HG02610 (cell line): ENCODE results near the gene SPATA2.

Experiments used
- ATAC-seq: cut with Tn5 transposase; IDR thresholded peaks from one replicate; pipeline ENCODE4 v1.9.1; 2021; ENCODE audit warnings: mild to moderate bottlenecking, moderate library complexity; ENCODE audit not compliant: unreplicated experiment

Gene SPATA2

GRCh38 chr20:49887251-49888211 is 27.8 kb downstream of the SPATA2 start:
- no peak for ATAC-seq

DNA sequence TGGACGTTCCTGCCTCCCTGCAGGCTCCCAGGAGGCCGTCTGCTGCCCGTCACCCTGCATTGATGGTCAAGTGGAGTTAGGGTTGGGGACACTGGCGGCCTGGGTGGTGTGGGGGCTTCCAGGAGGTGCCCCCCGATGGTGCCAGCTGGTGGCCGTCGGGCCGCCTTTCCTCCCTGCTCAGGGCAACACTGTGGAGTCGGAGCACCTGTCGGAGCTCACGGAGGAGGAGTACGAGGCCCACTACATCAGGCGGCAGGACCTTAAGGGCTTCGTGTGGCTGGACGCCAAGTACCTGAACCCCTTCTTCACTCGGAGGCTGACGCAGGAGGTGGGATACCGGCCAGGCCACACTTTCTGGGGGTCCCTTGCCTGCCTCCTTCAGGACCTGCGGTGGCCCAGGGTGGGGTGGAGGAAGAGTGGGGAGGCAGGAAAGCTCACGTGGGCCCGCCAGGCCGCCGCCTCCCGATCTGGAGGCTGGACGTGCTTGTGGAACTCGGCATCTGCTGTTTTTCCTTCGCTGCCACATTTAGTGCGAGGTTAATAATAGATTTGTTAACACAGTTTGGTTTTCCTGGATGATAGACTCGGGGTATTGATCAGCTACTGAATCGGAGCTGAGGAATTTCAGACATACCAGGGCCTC is 28.6 kb downstream of the SPATA2 start:
- no peak for ATAC-seq

GRCh38 chr20:49885558-49886332 is 29.6 kb downstream of the SPATA2 start:
- ATAC-seq: no peak

DNA sequence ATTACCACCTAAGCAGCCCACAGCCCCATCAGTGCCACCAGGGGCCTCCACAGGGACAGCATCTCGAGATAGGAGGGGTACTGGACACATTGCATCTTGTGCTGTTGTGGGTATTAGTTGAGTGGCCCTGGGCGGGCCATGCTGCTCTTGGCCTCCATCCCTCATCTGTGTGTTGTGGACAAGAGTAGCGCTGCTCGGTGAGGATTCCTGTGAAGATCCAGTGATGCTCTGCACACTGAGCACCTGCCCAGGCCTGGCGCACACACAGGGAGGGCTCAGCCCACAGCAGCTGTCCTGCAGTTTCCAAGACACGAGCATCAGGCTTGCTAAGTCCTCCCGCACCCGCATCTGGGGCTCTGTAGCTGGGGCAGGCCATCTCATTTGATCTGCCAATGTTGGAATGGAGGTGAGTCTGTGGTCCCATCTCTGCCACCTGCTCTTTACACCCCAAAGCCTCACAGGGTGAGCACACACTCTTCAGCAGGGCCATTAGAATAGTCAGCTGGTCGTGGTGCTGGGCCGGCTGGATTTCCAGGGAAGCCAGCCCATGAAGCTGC is 32.0 kb downstream of the SPATA2 start:
- no peak for ATAC-seq

GRCh38 chr20:49882171-49882970 is 33.0 kb downstream of the SPATA2 start:
- no peak for ATAC-seq

GRCh38 chr20:49880724-49881445 is 34.4 kb downstream of the SPATA2 start:
- ATAC-seq: no peak

GRCh38 chr20:49880177-49880576 is 35.2 kb downstream of the SPATA2 start:
- ATAC-seq: no peak

DNA sequence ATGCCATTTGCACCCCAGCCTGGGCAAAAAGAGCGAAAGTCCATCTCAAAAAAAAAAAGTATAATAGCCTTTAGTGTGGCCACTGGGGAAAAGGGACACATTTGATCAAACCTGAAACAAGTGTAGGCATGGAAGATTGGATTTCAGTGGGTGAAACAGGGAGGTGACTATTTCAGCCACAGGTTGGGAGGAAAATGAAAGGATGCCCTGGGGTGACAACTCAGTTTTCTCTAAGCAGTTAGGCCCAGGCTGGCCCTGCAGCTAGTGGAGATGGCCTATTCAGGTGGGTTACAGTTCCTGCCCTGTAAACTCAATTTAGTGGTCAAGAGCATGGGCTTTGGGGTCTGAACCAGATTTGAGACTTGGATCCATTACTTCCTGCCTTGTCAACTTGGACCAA is 36.4 kb downstream of the SPATA2 start:
- no peak for ATAC-seq

DNA sequence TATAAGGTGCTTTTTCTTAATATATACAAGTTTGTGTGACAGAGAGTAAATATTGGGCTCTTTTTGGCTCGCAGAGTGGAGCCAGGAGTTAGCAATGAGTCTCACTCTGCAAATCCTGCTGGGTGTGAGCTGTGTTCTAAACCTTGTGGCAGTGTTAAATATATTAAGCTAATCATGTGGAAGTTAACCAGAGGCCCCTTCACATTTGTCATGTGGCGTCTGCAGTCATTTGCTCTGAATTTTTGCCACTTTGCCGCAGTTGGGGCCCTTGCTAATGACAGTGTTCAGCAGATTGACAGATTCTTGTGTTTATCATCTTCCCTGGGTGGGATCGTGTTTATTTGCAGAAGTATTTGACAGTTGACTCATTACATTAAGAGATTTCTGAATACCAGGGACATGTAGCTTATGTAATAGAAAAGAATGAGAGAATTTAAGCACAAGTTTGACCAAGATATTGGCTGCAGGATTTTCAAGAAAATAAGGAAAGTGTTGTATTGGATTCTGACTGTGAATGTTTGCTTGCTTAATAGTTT is 37.9 kb downstream of the SPATA2 start:
- no peak for ATAC-seq

DNA sequence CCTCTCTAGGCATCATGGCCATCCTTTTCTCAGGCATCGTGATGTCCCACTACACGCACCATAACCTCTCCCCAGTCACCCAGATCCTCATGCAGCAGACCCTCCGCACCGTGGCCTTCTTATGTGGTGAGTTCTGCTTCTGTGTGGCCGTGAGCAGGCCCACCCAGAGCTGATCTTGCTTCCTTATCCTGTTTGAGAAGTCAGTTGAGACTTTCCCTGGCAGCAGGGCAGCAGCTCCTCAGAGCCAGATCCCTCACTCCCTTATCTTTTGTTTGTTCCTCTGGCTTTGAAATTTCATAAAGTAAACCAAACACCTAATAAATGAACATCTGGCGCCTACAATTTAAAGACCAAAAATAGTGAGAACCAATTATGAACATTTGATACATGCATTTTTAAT is 40.6 kb downstream of the SPATA2 start:
- no peak for ATAC-seq

DNA sequence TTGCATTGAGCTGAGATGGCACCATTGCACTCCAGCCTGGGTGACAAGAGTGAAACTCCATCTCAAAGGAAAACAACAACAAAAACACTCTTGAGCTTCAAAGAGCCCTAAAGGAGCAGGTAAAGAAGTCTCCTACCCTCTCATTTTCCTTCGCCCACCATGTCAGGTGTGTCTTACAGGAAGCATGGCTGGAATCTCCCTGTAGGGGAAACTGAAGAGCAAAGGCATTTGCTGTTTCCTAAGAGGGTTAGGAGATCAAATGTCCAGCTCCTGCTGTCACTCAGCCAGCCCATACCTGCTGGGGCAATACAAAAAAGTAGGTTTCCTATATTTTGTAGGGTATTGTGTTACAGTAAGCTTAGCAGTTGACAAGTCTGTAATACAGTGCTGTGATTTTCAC is 43.3 kb downstream of the SPATA2 start:
- no peak for ATAC-seq

DNA sequence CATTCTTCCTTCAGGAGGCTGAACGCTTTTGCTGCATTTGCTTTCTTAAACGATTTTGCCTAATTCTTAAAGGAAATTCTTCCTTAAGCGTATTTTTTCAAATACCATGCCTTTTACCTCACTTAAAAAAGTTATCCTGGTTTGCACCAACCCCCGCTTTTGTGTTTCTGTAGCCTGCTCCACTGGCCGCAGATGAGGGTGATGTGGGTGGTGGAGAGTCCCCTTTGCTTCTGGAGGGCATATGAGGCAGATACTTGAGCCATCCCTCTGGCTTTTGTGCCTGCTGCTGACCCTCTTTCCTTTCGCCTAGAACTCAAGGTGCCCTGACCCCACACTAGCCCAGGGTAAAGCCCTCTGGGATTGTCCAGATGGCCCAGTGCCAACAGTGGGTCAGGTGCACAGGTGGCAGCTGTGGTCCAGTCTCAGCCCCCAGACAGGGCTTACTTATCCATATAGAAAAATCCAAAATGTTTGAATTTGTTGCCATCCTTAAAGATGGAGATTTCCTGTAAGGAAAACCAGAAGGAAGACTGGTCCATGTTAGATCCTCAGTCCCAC is 43.9 kb downstream of the SPATA2 start:
- no peak for ATAC-seq

DNA sequence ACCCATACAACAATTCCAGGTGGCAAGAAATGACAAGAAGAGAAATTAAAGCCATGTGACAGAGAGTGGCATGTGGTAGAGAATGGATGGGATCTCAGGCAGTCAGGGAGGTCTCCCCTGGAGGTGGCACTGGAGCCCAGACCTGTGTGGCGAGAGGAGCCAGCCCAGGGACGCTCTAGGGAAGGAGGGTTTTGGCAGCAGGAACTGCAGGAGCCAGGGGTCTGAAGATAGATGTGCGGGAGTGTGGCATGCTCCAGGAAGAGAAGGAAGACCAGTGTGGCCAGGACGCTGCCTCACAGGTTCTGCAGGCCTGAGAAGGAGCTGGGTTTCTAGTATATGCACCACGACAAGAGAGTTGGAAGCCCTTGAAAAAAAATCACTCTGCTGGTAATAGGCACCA is 45.1 kb downstream of the SPATA2 start:
- ATAC-seq: no peak

GRCh38 chr20:49868964-49869363 is 46.4 kb downstream of the SPATA2 start:
- no peak for ATAC-seq

- no peak for ATAC-seq
Measured at GRCh38 chr20:49868538-49868937, 46.8 kb downstream of the SPATA2 start.

DNA sequence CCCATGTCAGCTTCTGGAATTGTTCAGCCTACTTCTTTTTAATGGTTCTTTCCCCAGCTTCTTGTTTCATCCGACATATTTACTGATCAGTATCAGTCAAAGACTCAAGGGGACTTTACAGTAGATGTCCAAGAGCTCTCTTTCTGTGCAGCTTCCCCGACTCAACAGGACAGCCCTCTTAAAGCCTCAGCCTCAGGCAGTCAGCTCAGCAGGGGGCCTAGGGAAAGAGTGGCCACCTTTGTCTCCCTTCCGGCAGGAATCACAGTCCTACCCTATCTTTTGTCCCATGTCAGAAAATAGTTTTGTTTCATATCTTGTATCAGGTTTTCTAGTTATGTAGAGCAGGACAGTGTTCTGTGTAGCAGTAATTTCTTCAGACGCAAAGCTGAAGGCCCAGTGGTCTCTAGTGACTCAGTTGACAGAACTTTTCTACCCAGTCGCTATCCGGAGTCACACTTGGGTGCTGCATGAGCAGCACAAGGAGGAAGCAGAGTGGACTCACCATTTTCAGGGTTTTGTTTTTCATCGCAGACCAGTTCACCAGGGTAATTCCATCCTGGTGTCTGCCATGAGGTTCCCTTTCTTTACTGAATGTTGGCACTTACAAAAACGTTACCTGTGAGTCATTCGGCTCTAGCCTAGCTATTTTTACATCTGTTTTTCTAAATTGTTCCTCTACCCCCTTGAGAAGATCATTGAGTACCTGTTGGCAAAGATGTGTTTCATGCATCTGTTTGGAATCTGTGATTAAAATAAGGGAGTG is 47.7 kb downstream of the SPATA2 start:
- no peak for ATAC-seq

- no peak for ATAC-seq
Measured at GRCh38 chr20:49866051-49866450, 49.3 kb downstream of the SPATA2 start.

DNA sequence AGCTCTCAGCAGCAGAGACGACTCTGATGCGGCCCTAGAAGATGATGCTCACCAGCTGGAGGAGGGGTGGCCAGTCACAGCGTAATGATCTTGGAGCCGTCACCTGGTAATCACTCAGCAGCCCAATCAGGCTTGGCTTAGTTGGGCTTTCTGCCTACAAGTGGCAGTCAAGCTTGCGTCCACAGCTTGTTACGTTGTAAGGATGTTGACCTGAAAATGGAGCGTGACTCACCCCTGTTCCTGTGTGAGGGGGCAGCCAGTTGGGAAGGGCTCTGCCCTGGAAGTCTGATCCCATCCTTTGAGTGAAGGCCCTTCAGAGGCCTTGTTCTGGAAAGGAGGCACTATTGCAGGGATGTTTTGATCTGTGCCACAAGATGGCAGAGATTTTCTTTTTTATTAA is 49.8 kb downstream of the SPATA2 start:
- no peak for ATAC-seq
